Esophagus (tissue), 2 donors: ENCODE data around the gene RAB15. TPM values are rescaled to one million over a fixed set of nuclear protein-coding genes. Genes with fewer than 3 reads are reported as not detected.

ENCODE experiments used
- H3K27ac ChIP-seq, 2 donors: one replicate each; pipeline ENCODE4 v1.5.1; 2013; ENCODE audit warnings: low read depth in 2 of 2, mild to moderate bottlenecking in 2 of 2, inconsistent platforms in 1 of 2, low read length in 1 of 2, moderate library complexity in 1 of 2
- H3K27me3 ChIP-seq, 2 donors: one replicate each; pipeline ENCODE4 v1.6.1; 2013; ENCODE audit warnings: low read length in 2 of 2, control low read depth in 1 of 2, mild to moderate bottlenecking in 1 of 2; ENCODE audit not compliant: insufficient read depth in 2 of 2, control insufficient read depth in 1 of 2
- H3K36me3 ChIP-seq, 2 donors: one replicate each; pipeline ENCODE4 v1.6.1; 2013; ENCODE audit warnings: low read length in 1 of 2; ENCODE audit not compliant: control insufficient read depth in 2 of 2, insufficient read depth in 2 of 2
- H3K4me1 ChIP-seq, 2 donors: one replicate each; pipeline ENCODE4 v1.6.1; 2013; ENCODE audit warnings: low read length in 1 of 2; ENCODE audit not compliant: control insufficient read depth in 2 of 2, insufficient read depth in 2 of 2
- H3K4me3 ChIP-seq, 2 donors: one replicate each; pipeline ENCODE4 v1.5.1; 2013; ENCODE audit warnings: low read length in 2 of 2, mild to moderate bottlenecking in 2 of 2, low read depth in 1 of 2, moderate library complexity in 1 of 2
- H3K9me3 ChIP-seq, 2 donors: one replicate each; pipeline ENCODE4 v1.6.1; 2013; ENCODE audit warnings: mild to moderate bottlenecking in 2 of 2, low read depth in 1 of 2, low read length in 1 of 2, moderate library complexity in 1 of 2; ENCODE audit not compliant: control insufficient read depth in 2 of 2, insufficient read depth in 1 of 2
- WGBS, 2 donors: extraction: QIAGEN DNeasy Blood & Tissue Kit; methylation state at CpG; one replicate each; pipeline ENCODE4 v1.1.7; 2013; 5-methylcytosine and 5-hydroxymethylcytosine counted together
- polyA plus RNA-seq, 2 donors: library from polyadenylated mRNA; stranded (reverse); fragments of 200-250 nt; gene quantifications; one replicate each; pipeline ENCODE4 v1.2.3, GENCODE V29; 2013
- donor health status: healthy with polysubstance abuse.
- donor health status: Bipolar disorder and iron deficiency.

The RAB15 gene
- polyA plus RNA-seq, 2 donors = 3.2 to 3.3 TPM

- 82% methylated on average over 6 of the region's 6 CpGs for WGBS, 2 donors
- Histone ChIP-seq H3K36me3 (peaks cover 0 to 6% of the 10 kb centered on the region in 2 donors), H3K27ac (peak overlapping the region; percentile 10 to 62), H3K27me3 (no peaks in the 10 kb centered on the region), H3K4me3 (no peak overlapping the region), H3K4me1 (peaks cover 0 to 13% of the 10 kb centered on the region in 2 donors), H3K9me3 (no peaks in the 10 kb centered on the region)
These were observed 28.6 kb downstream of the RAB15 start for GRCh38 chr14:64943556-64943955.

- 61 to 66% methylated on average over 13 of the region's 13 CpGs for WGBS, 2 donors
- peak within 1 kb of the TSS; percentile 71 to 72 for H3K27ac ChIP-seq
- H3K36me3 ChIP-seq = peaks cover 0 to 3% of the 10 kb centered on the region in 2 donors
- no peaks in the 10 kb centered on the region for H3K9me3 ChIP-seq
- peak within 1 kb of the TSS; percentile 21 to 42 for H3K4me3 ChIP-seq
- peaks cover 0 to 13% of the 10 kb centered on the region in 2 donors for H3K4me1 ChIP-seq
- H3K27me3 ChIP-seq = no peaks in the 10 kb centered on the region
These were observed 29.5 kb downstream of the RAB15 start, which contains the start of gene GPX2 for GRCh38 chr14:64942531-64943111. Gene GPX2, minus strand, starts transcription at chr14:64942745. Its CDS starts 19 bp downstream, at chr14:64942726.

DNA sequence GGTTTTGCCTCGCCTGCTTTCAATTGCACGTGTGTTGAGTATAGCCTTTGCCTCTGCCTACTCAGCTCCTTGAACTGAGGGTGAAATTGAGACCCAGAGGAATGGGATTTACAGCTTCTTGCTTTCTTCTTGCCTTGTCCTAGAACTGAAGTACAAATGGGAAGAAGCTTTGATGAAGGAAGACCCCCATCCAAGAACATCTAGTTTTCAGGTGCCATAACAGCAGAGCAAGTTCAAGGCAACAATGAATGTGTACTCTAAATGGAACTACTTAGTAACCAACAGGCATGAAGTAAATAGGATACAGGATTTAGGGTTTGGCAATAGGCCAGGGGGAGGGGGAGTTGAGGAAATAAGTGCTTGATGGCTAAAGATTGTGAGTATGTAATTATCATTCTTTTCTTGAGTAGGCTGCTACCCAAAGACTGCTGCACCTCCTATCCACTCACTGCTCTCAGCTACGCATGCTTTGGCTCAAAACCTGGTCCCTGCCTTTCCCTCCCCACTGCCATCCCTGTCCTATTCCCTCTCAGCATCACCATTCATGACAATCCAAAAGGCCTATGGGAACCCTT is 31.7 kb downstream of the RAB15 start:
- H3K27ac ChIP-seq = no peak overlapping the region
- peaks cover 0 to 3% of the 10 kb centered on the region in 2 donors for H3K36me3 ChIP-seq
- no peaks in the 10 kb centered on the region for H3K27me3 ChIP-seq
- no peak overlapping the region for H3K4me3 ChIP-seq
- H3K9me3 ChIP-seq = no peaks in the 10 kb centered on the region
- peaks cover 0 to 13% of the 10 kb centered on the region in 2 donors for H3K4me1 ChIP-seq
- WGBS, 2 donors = 89 to 91% methylated on average over 3 of the region's 3 CpGs

- Histone ChIP-seq H3K4me3 (no peak overlapping the region), H3K9me3 (no peaks in the 10 kb centered on the region), H3K27me3 (no peaks in the 10 kb centered on the region), H3K36me3 (peaks cover 0 to 3% of the 10 kb centered on the region in 2 donors), H3K27ac (no peak overlapping the region), H3K4me1 (peaks cover 0 to 13% of the 10 kb centered on the region in 2 donors)
- WGBS, 2 donors = 86 to 87% methylated on average over 3 of the region's 3 CpGs
These were observed 32.3 kb downstream of the RAB15 start for GRCh38 chr14:64939817-64940190.

GRCh38 chr14:64938972-64939816 is 32.9 kb downstream of the RAB15 start:
- Histone ChIP-seq H3K36me3 (peaks cover 0 to 3% of the 10 kb centered on the region in 2 donors), H3K27me3 (no peaks in the 10 kb centered on the region), H3K4me1 (peaks cover 0 to 11% of the 10 kb centered on the region in 2 donors), H3K4me3 (no peak overlapping the region), H3K9me3 (no peaks in the 10 kb centered on the region), H3K27ac (no peak overlapping the region)
- WGBS, 2 donors = 89 to 93% methylated on average over 17 of the region's 17 CpGs

GRCh38 chr14:64937821-64938193 is 34.3 kb downstream of the RAB15 start:
- 81 to 90% methylated on average over 1 of the region's 1 CpG for WGBS, 2 donors
- Histone ChIP-seq H3K36me3 (peaks cover 2 to 4% of the 10 kb centered on the region in 2 donors), H3K4me3 (no peak overlapping the region), H3K9me3 (no peaks in the 10 kb centered on the region), H3K27me3 (no peaks in the 10 kb centered on the region), H3K4me1 (peaks cover 0 to 2% of the 10 kb centered on the region in 2 donors), H3K27ac (no peak overlapping the region)

DNA sequence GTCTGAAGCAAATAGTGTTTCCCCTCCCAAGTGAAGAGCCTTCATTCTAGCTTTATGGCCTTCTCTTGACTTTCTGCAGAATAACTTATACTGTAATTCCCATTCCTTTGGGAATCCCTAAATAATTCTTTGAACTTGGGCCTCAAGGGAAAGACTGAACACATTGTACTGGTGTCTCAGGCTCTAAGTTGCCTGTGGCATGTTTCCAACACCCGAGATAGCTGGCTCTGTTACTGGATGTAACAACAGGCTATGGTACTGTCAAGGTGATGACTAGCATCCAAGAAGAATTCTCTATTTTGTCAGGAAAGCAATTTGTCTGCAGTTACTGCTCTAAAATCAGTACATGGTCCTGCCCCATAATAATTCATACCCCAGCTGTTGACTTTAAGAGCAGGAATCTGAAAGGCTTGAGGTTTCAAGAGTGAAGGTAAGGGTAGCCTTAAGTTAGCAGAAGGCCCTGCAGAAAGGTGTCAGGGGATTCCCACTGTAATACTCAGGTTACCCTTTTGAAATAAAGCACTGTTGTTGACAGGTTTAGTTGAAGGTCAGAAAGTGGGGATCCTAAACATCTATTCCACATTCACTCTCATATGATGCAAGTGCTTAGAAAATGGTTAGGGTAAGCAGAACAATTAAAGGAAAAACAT is 34.8 kb downstream of the RAB15 start:
- H3K4me1 ChIP-seq = peaks cover 0 to 2% of the 10 kb centered on the region in 2 donors
- H3K27ac ChIP-seq = no peak overlapping the region
- H3K4me3 ChIP-seq = no peak overlapping the region
- no peaks in the 10 kb centered on the region for H3K27me3 ChIP-seq
- no peaks in the 10 kb centered on the region for H3K9me3 ChIP-seq
- peaks cover 3 to 5% of the 10 kb centered on the region in 2 donors for H3K36me3 ChIP-seq
- 19 to 28% methylated on average over 1 of the region's 1 CpG for WGBS, 2 donors

DNA sequence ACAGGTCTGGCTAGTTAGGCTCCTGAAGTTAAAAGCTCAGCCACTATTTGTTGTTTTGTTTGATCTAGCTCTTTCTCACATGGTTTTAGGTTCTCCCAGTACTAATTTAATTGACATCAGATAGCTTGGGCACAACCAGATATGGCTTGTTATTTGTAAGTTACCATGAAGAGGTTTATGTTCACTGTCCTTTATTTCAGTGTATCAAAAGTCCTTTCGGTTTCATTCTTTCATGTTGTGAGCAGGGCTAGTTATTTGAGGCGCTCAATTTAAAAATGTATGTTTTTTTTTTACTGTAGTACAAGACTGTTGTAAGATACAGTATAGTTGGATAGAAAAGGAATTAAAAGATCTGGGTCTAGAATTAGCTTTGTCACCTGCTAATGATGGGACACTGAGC is 36.6 kb downstream of the RAB15 start:
- peaks cover 0 to 2% of the 10 kb centered on the region in 2 donors for H3K4me1 ChIP-seq
- 65 to 79% methylated on average over 2 of the region's 2 CpGs for WGBS, 2 donors
- H3K27me3 ChIP-seq = no peaks in the 10 kb centered on the region
- no peak overlapping the region for H3K27ac ChIP-seq
- H3K9me3 ChIP-seq = no peaks in the 10 kb centered on the region
- peaks cover 5 to 6% of the 10 kb centered on the region in 2 donors for H3K36me3 ChIP-seq
- H3K4me3 ChIP-seq = no peak overlapping the region

DNA sequence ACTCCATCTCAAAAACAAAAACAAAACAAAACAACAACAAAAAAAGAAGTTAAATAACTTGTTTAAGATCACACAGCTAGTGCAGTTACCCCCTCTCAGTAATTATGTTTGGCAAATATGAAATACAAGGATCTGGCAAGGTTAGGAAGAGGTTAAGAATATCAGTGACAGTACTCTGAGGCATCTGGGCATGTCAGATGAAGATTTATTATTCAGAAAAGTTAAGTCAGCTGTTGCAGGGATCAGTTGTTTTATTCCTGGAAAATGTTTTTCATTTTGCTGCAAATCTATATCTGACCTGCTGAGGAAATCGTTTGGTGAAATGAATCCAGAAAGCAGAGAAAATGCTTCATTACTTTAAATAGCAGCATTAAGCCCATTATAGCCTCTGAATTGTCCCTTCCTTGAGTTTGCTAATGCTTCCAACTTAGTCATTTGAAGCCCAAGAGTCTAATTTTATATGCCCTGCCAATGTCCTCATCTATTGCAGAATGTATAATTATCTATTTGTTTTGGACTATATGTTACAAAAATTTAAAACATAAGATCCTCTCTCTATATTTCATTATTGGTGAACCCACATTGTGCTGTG is 37.7 kb downstream of the RAB15 start:
- Histone ChIP-seq H3K36me3 (peaks cover 5 to 6% of the 10 kb centered on the region in 2 donors), H3K4me3 (no peak overlapping the region), H3K27me3 (no peaks in the 10 kb centered on the region), H3K27ac (no peak overlapping the region), H3K9me3 (no peaks in the 10 kb centered on the region), H3K4me1 (peaks cover 0 to under 1% of the 10 kb centered on the region in 2 donors)
- 36 to 45% methylated on average over 1 of the region's 1 CpG for WGBS, 2 donors
